Measurements from ENCODE around the gene PDE3B.

- no peak for TF ChIP-seq CTCF (optimal IDR thresholded peaks at IDR 0.05 in 1 of 3, IDR thresholded peaks at IDR 0.05 in 1 of 3, conservative IDR thresholded peaks at IDR 0.05 in 1 of 3; ENCODE audit: extremely low read depth in 1 of 3, insufficient read depth in 2 of 3, low read length in 3 of 3)
- no peak for TF ChIP-seq EZH2 (IDR thresholded peaks at IDR 0.05; ENCODE audit: low read length)
Observed at GRCh38 chr11:14860511-14860910, 216.9 kb downstream of the PDE3B start.

Data from keratinocyte (primary cell).